ENCODE results near the gene TCTN3. TPM values are rescaled to one million over a fixed set of nuclear protein-coding genes. Genes with fewer than 3 reads are reported as not detected.
"Not testable (repeated sequence)": the region's sequence is repeated elsewhere in the genome, so short reads cannot be mapped to it uniquely, and the experiment has no call there.

TCTN3 gene
- total RNA-seq, 1 experiment from 2014 or later = 32.5 TPM

GRCh38 chr10:95628786-95629185 lies 64.9 kb downstream of the TCTN3 start:
- no TSS peak for BruUV-seq (replicated peaks)
- no peak for TF ChIP-seq CTCF (IDR thresholded peaks at IDR 0.05; ENCODE audit: unreplicated experiment)
- ChIA-PET POLR2A (no interaction called here), CTCF (no interaction called here)
- Mint-ChIP-seq H3K4me3 (ENCODE audit: unreplicated experiment) (no peak overlapping the region), H3K27me3 (ENCODE audit: insufficient read depth, unreplicated experiment) (no peaks in the 10 kb centered on the region), H3K9me3 (ENCODE audit: unreplicated experiment) (no peaks in the 10 kb centered on the region), H3K36me3 (ENCODE audit: insufficient read depth, unreplicated experiment) (peaks cover 79% of the 10 kb centered on the region), H3K27ac (ENCODE audit: low read depth, unreplicated experiment) (no peak overlapping the region), H3K4me1 (ENCODE audit: insufficient read depth, unreplicated experiment) (no peaks in the 10 kb centered on the region)
- intact Hi-C loops (cut with micrococcal nuclease) = no loop called here
- peak; percentile 4 for DNase-seq (ENCODE audit: unreplicated experiment)

GRCh38 chr10:95626500-95626899 lies 67.2 kb downstream of the TCTN3 start:
- DNase-seq (ENCODE audit: unreplicated experiment) = no peak
- no peak overlapping the region for H3K4me3 Mint-ChIP-seq (ENCODE audit: unreplicated experiment)
- intact Hi-C loops (cut with micrococcal nuclease) = no loop called here
- H3K36me3 Mint-ChIP-seq (ENCODE audit: insufficient read depth, unreplicated experiment) = peaks cover 75% of the 10 kb centered on the region
- H3K27me3 Mint-ChIP-seq (ENCODE audit: insufficient read depth, unreplicated experiment) = no peaks in the 10 kb centered on the region
- ChIA-PET CTCF (no interaction called here), POLR2A (no interaction called here)
- H3K27ac Mint-ChIP-seq (ENCODE audit: low read depth, unreplicated experiment) = no peak overlapping the region
- BruUV-seq (replicated peaks) = no TSS peak
- no peaks in the 10 kb centered on the region for H3K4me1 Mint-ChIP-seq (ENCODE audit: insufficient read depth, unreplicated experiment)
- H3K9me3 Mint-ChIP-seq (ENCODE audit: unreplicated experiment) = no peaks in the 10 kb centered on the region
- no peak for TF ChIP-seq CTCF (IDR thresholded peaks at IDR 0.05; ENCODE audit: unreplicated experiment)

- H3K4me3 Mint-ChIP-seq (ENCODE audit: unreplicated experiment); H3K4me1 Mint-ChIP-seq (ENCODE audit: insufficient read depth, unreplicated experiment); H3K9me3 Mint-ChIP-seq (ENCODE audit: unreplicated experiment); intact Hi-C loops (cut with micrococcal nuclease); CTCF ChIA-PET; H3K27me3 Mint-ChIP-seq (ENCODE audit: insufficient read depth, unreplicated experiment); H3K27ac Mint-ChIP-seq (ENCODE audit: low read depth, unreplicated experiment); POLR2A ChIA-PET; BruUV-seq (replicated peaks); DNase-seq (ENCODE audit: unreplicated experiment): not testable (repeated sequence)
- peaks cover 80% of the 10 kb centered on the region for H3K36me3 Mint-ChIP-seq (ENCODE audit: insufficient read depth, unreplicated experiment)
These were observed 73.3 kb downstream of the TCTN3 start for GRCh38 chr10:95620415-95620814.

- Mint-ChIP-seq H3K4me1 (ENCODE audit: insufficient read depth, unreplicated experiment) (no peaks in the 10 kb centered on the region), H3K36me3 (ENCODE audit: insufficient read depth, unreplicated experiment) (peaks cover 89% of the 10 kb centered on the region), H3K4me3 (ENCODE audit: unreplicated experiment) (no peak overlapping the region), H3K27me3 (ENCODE audit: insufficient read depth, unreplicated experiment) (no peaks in the 10 kb centered on the region), H3K27ac (ENCODE audit: low read depth, unreplicated experiment) (no peak overlapping the region), H3K9me3 (ENCODE audit: unreplicated experiment) (no peaks in the 10 kb centered on the region)
- CTCF ChIA-PET = interaction anchor here (0.6 to 1.4 kb wide), 3 partner anchors 14 to 1765 kb away, joined by 3 to 4 read pairs (median 3); no protein-coding TSS in a partner anchor
- no peak for TF ChIP-seq CTCF (IDR thresholded peaks at IDR 0.05; ENCODE audit: unreplicated experiment)
- intact Hi-C loops (cut with micrococcal nuclease) = no loop called here
- DNase-seq (ENCODE audit: unreplicated experiment) = no peak
- POLR2A ChIA-PET = no interaction called here
- no TSS peak for BruUV-seq (replicated peaks)
These were observed 75.6 kb downstream of the TCTN3 start for GRCh38 chr10:95618101-95618500.

- peaks cover 94% of the 10 kb centered on the region for H3K36me3 Mint-ChIP-seq (ENCODE audit: insufficient read depth, unreplicated experiment)
- H3K27me3 Mint-ChIP-seq (ENCODE audit: insufficient read depth, unreplicated experiment) = no peaks in the 10 kb centered on the region
- H3K9me3 Mint-ChIP-seq (ENCODE audit: unreplicated experiment) = no peaks in the 10 kb centered on the region
- no peaks in the 10 kb centered on the region for H3K4me1 Mint-ChIP-seq (ENCODE audit: insufficient read depth, unreplicated experiment)
- ChIA-PET POLR2A (interaction anchor here (0.6 kb wide), 1 partner anchor 250 kb away, joined by 3 read pairs; no protein-coding TSS in a partner anchor), CTCF (interaction anchor here (0.8 to 1.7 kb wide), 3 partner anchors 12 to 186 kb away, joined by 3 to 8 read pairs (median 3); no protein-coding TSS in a partner anchor)
- TF ChIP-seq CTCF (IDR thresholded peaks at IDR 0.05; ENCODE audit: unreplicated experiment) = no peak
- intact Hi-C loops (cut with micrococcal nuclease) = no loop called here
- H3K4me3 Mint-ChIP-seq (ENCODE audit: unreplicated experiment) = no peak overlapping the region
- no TSS peak for BruUV-seq (replicated peaks)
- H3K27ac Mint-ChIP-seq (ENCODE audit: low read depth, unreplicated experiment) = no peak overlapping the region
- DNase-seq (ENCODE audit: unreplicated experiment) = no peak
These were observed 77.3 kb downstream of the TCTN3 start for GRCh38 chr10:95616446-95616845.

Data from MCF 10A (cell line).